GM12872 (cell line): ENCODE data around the gene MRPL55.

Experiments
- TF ChIP-seq, protein P1 (sequence below): IDR thresholded peaks from 3 replicates; pipeline ENCODE4 v1.5.1; 2011; ENCODE audit warnings: low read depth, mild to moderate bottlenecking, low read length, moderate library complexity; ENCODE audit not compliant: insufficient read depth

Gene MRPL55

DNA sequence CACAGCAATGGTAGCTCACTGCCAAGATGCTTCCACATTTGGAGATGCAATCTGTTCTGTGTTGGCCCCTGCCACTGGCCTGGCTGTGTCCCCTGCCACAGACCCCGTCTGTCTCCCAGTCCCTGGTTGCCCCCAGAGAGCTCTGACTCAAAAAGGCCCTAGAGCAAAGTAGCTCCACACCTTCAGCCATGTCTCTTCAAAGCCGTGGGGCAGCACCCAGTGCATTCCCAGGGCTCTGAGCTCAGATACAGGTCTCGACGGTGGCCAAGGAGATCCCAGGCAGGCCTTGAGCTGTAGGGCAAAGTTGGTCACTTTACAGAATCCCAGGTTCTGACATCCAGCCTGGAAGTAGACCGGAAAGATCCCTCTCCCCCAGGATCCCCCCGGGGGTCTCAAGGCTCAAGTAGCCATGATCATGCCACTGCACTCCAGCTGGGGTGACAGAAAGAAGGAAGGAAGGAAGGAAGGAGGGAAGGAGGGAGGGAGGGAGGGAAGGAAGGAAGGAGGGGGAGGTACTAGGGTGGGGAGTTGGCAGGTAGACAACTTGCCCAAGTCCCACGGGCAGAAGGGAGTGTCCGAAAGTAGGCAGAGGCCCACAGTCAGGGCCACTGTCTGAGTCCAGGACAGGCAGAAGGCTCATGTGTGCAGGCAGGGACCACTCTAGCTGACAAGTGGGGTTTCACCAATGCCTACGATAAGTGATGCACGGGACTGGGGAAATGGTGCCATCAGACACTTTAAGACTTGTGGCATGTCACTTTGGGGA lies 31.4 kb downstream of the MRPL55 start:
- TF ChIP-seq, protein P1, sequence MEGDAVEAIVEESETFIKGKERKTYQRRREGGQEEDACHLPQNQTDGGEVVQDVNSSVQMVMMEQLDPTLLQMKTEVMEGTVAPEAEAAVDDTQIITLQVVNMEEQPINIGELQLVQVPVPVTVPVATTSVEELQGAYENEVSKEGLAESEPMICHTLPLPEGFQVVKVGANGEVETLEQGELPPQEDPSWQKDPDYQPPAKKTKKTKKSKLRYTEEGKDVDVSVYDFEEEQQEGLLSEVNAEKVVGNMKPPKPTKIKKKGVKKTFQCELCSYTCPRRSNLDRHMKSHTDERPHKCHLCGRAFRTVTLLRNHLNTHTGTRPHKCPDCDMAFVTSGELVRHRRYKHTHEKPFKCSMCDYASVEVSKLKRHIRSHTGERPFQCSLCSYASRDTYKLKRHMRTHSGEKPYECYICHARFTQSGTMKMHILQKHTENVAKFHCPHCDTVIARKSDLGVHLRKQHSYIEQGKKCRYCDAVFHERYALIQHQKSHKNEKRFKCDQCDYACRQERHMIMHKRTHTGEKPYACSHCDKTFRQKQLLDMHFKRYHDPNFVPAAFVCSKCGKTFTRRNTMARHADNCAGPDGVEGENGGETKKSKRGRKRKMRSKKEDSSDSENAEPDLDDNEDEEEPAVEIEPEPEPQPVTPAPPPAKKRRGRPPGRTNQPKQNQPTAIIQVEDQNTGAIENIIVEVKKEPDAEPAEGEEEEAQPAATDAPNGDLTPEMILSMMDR: no peak

DNA sequence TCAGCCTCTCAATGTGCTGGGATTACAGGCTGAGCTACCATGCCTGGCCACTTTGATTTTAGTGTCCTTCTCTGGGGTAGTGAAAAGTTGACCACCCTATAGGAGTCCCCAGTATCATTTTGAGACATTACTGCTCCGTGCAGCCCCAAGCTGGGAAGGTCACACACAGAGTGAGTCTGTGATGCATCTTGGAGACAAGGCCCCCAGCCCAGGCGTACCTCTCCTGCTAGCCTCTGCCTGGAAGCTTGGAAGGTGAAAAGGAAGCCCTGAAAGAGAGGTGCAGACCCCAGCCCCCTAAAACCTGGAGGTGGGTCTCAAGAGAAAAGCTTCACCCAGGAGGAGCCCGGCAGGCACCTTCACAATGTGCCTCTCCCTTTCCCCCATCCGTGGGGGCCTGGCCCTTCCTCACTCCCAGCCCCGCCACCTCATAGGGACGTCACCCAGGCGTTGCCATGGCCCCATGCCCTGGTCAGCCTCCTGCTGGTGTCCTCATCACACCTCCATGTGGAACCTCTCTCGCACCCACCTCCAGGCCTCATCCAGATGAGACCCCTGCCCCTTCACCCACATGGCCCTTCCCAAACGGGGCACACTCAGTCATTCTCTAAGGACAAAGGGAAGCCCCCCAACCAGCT lies 32.2 kb downstream of the MRPL55 start:
- TF ChIP-seq, protein P1: no peak

DNA sequence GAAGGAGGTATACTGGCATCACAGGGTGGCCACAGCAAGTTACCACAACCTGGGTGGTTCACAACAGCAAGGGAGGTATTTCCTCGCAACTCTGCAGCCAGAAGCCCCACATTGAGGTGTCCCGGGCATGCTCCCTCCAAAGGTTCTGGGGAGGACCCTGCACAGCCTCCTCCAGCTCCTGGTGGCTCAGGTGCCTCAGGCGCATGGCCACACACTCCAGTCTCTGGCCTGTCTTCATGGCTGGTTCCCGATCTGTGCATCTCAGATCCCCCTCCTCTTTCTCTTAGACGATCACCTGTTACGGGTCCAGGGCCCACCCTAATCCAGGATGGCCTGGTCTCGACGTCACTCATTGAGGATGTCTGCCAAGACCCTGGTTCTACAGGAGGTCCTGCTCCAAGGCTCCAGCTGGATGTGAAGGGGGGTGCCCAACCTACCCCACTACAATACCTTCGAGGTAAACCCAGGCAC lies 33.3 kb downstream of the MRPL55 start:
- TF ChIP-seq, protein P1: no peak

- TF ChIP-seq, protein P1: no peak
Observed at GRCh38 chr1:228074954-228075730, 34.0 kb downstream of the MRPL55 start.

DNA sequence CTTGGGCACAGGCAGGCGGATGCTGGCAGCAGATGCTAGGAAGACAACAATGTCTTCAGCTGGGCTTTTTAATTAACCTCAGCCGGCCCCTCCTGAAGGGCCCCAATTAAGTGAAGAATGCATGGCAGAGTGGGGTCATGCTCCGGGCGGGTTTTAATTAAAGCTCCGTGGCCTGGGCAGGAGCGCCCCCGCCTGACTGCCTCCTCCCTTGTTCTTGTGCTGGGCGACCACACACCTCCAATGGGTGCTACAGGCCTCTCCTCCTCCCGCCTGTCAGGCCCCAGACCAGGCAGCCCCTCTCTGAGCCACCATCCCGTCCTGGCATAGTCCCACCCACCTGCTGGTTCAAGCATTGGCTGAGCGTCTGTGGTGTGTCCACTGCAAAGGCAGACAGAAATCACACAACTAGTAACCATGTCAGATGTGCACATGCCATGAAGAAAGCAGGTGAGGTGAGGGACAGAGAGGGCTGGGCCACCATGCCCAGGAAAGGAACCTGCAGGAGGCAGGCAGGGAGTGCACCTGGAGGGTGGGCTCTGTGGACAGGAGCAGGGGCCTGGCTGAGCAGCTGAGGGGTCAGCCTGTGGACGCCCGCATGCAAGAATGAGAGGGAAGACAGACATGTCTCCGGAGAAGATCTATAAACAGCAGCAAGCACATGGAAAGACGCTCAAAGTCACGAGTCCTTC lies 35.1 kb downstream of the MRPL55 start:
- TF ChIP-seq, protein P1: peak; percentile 28; the same call in 1 of the 3 replicates

DNA sequence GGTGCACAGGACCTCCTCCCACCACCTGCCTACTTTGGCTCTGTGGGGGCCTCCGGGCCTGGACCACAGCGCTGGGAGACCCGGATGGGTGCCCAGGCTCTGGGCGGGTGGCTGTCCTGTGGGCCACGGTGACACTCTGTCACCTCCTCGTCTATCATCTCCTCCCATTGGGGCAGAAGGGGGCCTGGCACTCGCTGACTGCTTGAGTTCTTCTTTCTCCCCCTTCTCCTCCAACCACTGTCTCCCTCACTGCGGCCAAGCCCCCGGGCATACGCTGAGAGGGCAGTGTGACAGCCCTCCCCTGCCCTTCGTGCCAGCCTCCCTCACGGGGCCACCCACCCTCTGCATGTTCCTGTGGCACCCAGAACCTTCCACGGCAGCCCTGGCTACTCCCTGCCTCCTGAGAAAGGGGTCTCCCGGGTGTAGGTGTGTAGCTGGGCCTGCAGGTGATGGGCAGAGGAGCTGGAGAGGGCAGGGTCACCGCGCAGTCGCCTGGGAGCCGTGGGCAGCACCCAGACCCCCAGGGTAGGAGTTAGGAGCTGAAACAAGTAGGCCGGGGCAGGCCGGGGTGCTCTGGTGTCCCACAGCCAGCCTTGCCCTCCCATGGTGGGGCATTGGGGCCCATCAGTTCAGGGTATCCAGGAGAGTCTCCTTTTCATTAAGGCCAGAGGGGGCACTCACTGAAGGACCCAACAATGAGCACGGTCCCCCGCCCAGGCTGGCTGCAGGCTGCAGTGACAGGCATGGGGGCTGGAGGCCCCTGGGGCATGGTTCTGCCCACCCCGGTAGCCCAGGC lies 35.8 kb downstream of the MRPL55 start:
- TF ChIP-seq, protein P1: no peak
